ENCODE measurements around the gene ATG16L2. TPM values are rescaled to one million over a fixed set of nuclear protein-coding genes. Genes with fewer than 3 reads are reported as not detected.

Gene ATG16L2
- total and polyA plus RNA-seq, 2 donors (not counting 1 experiment from before 2014, with no cell fraction given) = 212 to 350 TPM

GRCh38 chr11:72833811-72834493, 19.7 kb downstream of the ATG16L2 start:
- no peaks in the 10 kb centered on the region for H3K9me3 ChIP-seq (ENCODE audit: control extremely low read depth in 1 of 3, control insufficient read depth in 2 of 3, insufficient read depth in 1 of 3, low read length in 2 of 3)
- Mint-ChIP-seq H3K4me3 (no peak overlapping the region), H3K27ac (peak overlapping the region; percentile 11), H3K4me1 (peaks cover 11% of the 10 kb centered on the region), H3K27me3 (no peaks in the 10 kb centered on the region), H3K9me3 (ENCODE audit: insufficient read depth) (no peaks in the 10 kb centered on the region)
- peaks cover 0 to 3% of the 10 kb centered on the region in 2 donors for H3K4me1 ChIP-seq (ENCODE audit: control insufficient read depth in 2 of 2, insufficient read depth in 2 of 2, low read length in 2 of 2)
- H3K4me2 ChIP-seq (replicated peaks; ENCODE audit: low read depth, low read length, poor library complexity, severe bottlenecking) = no peak overlapping the region
- ChIA-PET CTCF (interaction anchor here (3.4 to 9.3 kb wide), 3 partner anchors 11 to 345 kb away, joined by 9 to 126 read pairs (median 51); no protein-coding TSS in a partner anchor), POLR2A (interaction anchor here (0.7 to 1.7 kb wide), 4 partner anchors 11 to 690 kb away, joined by 3 to 4 read pairs (median 3); no protein-coding TSS in a partner anchor)
- no peak for DNase-seq
- TF ChIP-seq CTCF (IDR thresholded peaks at IDR 0.05) (no peak), EZH2 (IDR thresholded peaks at IDR 0.05; ENCODE audit: borderline replicate concordance, insufficient read depth, low read depth, low read length, poor library complexity, severe bottlenecking) (no peak)
- H3K27me3 ChIP-seq (replicated peaks in 1 of 4; ENCODE audit: control extremely low read depth in 1 of 4, control insufficient read depth in 3 of 4, insufficient read depth in 4 of 4, low read length in 3 of 4) = no peaks in the 10 kb centered on the region
- no peak overlapping the region for H3K9ac ChIP-seq (ENCODE audit: low read length)
- no peak for ATAC-seq (ENCODE audit: low read depth)
- H4K20me1 ChIP-seq (ENCODE audit: control insufficient read depth, insufficient read depth, low read length, poor library complexity, severe bottlenecking) = peaks cover 14% of the 10 kb centered on the region
- H3K27ac ChIP-seq (ENCODE audit: low read length in 2 of 2) = no peak overlapping the region
- intact Hi-C loops (cut with micrococcal nuclease) = no loop called here
- 94% methylated on average over 3 of the region's 8 CpGs for WGBS (ENCODE audit: insufficient coverage)
- no peak overlapping the region for H3K4me3 ChIP-seq (ENCODE audit: control extremely low read depth in 1 of 5, extremely low read depth in 1 of 5, insufficient read depth in 1 of 5, low read depth in 2 of 5, low read length in 4 of 5)
- H3K79me2 ChIP-seq (ENCODE audit: control insufficient read depth, insufficient read depth, low read length) = no peaks in the 10 kb centered on the region
- peaks cover 2 to 86% of the 10 kb centered on the region in 2 experiments for H3K36me3 ChIP-seq (replicated peaks in 1 of 2; ENCODE audit: control extremely low read depth in 1 of 2, control insufficient read depth in 1 of 2, extremely low read depth in 1 of 2, insufficient read depth in 2 of 2, low read length in 1 of 2)
- H2AFZ ChIP-seq (ENCODE audit: insufficient read depth, low read depth, low read length, poor library complexity, severe bottlenecking) = no peak overlapping the region

- Histone ChIP-seq H3K79me2 (ENCODE audit: control insufficient read depth, insufficient read depth, low read length) (no peaks in the 10 kb centered on the region), H3K4me1 (ENCODE audit: control insufficient read depth in 2 of 2, insufficient read depth in 2 of 2, low read length in 2 of 2) (peaks cover 0 to 3% of the 10 kb centered on the region in 2 donors), H3K9me3 (ENCODE audit: control extremely low read depth in 1 of 3, control insufficient read depth in 2 of 3, insufficient read depth in 1 of 3, low read length in 2 of 3) (no peaks in the 10 kb centered on the region), H3K4me3 (ENCODE audit: control extremely low read depth in 1 of 5, extremely low read depth in 1 of 5, insufficient read depth in 1 of 5, low read depth in 2 of 5, low read length in 4 of 5) (no peak overlapping the region), H3K36me3 (replicated peaks in 1 of 2; ENCODE audit: control extremely low read depth in 1 of 2, control insufficient read depth in 1 of 2, extremely low read depth in 1 of 2, insufficient read depth in 2 of 2, low read length in 1 of 2) (peaks cover 2 to 86% of the 10 kb centered on the region in 2 experiments), H2AFZ (ENCODE audit: insufficient read depth, low read depth, low read length, poor library complexity, severe bottlenecking) (no peak overlapping the region), H4K20me1 (ENCODE audit: control insufficient read depth, insufficient read depth, low read length, poor library complexity, severe bottlenecking) (peaks cover 12% of the 10 kb centered on the region), H3K27me3 (replicated peaks in 1 of 4; ENCODE audit: control extremely low read depth in 1 of 4, control insufficient read depth in 3 of 4, insufficient read depth in 4 of 4, low read length in 3 of 4) (no peaks in the 10 kb centered on the region), H3K4me2 (replicated peaks; ENCODE audit: low read depth, low read length, poor library complexity, severe bottlenecking) (no peak overlapping the region), H3K9ac (ENCODE audit: low read length) (no peak overlapping the region), H3K27ac (ENCODE audit: low read length in 2 of 2) (peak overlapping the region in 1 of 2 donors; percentile 53)
- no peak for ATAC-seq (ENCODE audit: low read depth)
- H3K27ac Mint-ChIP-seq = peak overlapping the region; percentile 79
- no peaks in the 10 kb centered on the region for H3K27me3 Mint-ChIP-seq
- POLR2A ChIA-PET = interaction anchor here (0.7 kb wide), 2 partner anchors 350 to 691 kb away, joined by 3 read pairs; no protein-coding TSS in a partner anchor
- no peak for TF ChIP-seq EZH2 (IDR thresholded peaks at IDR 0.05; ENCODE audit: borderline replicate concordance, insufficient read depth, low read depth, low read length, poor library complexity, severe bottlenecking)
- no peak for TF ChIP-seq CTCF (IDR thresholded peaks at IDR 0.05)
- no peak overlapping the region for H3K4me3 Mint-ChIP-seq
- no peak for DNase-seq
- CTCF ChIA-PET = interaction anchor here (7.4 to 9.3 kb wide), 2 partner anchors 108 to 344 kb away, joined by 51 to 126 read pairs; no protein-coding TSS in a partner anchor
- no peaks in the 10 kb centered on the region for H3K9me3 Mint-ChIP-seq (ENCODE audit: insufficient read depth)
- intact Hi-C loops (cut with micrococcal nuclease) = no loop called here
- 89% methylated on average over 3 of the region's 5 CpGs for WGBS (ENCODE audit: insufficient coverage)
- peaks cover 11% of the 10 kb centered on the region for H3K4me1 Mint-ChIP-seq
Measured at GRCh38 chr11:72834905-72835304, 20.7 kb downstream of the ATG16L2 start.
